Hepatocyte (in vitro differentiated cells): ENCODE results near the gene C11orf68. TPM values are rescaled to one million over a fixed set of nuclear protein-coding genes. Genes with fewer than 3 reads are reported as not detected.
A peak's percentile ranks its signal among the peaks of the same experiment; 100 is the strongest.

ENCODE experiments used
- DNase-seq: peaks from one replicate; pipeline ENCODE4 v3.0.0-alpha.2; 2016; ENCODE audit warnings: low spot score
- H2AFZ ChIP-seq: fragments of 200-600 bp; sonication (generic); 2 replicates; pipeline ENCODE4 v1.6.0; 2016; ENCODE audit warnings: antibody characterized with exemption, mild to moderate bottlenecking
- H3K27ac ChIP-seq: fragments of 200-600 bp; sonication (generic); 2 replicates; pipeline ENCODE4 v1.5.1; 2016; ENCODE audit warnings: mild to moderate bottlenecking
- H3K27me3 ChIP-seq: fragments of 200-600 bp; sonication (generic); 2 replicates; pipeline ENCODE4 v1.6.1; 2016
- H3K36me3 ChIP-seq: fragments of 200-600 bp; sonication (generic); replicated peaks from 2 replicates; pipeline ENCODE4 v1.5.1; 2016; ENCODE audit warnings: low read depth; ENCODE audit not compliant: insufficient read depth
- H3K4me1 ChIP-seq: fragments of 200-600 bp; sonication (generic); 2 replicates; pipeline ENCODE4 v1.5.1; 2016; ENCODE audit warnings: mild to moderate bottlenecking, moderate library complexity; ENCODE audit not compliant: insufficient read depth
- H3K4me2 ChIP-seq: fragments of 200-600 bp; sonication (generic); 2 replicates; pipeline ENCODE4 v1.6.0; 2016
- H3K4me3 ChIP-seq: fragments of 200-600 bp; sonication (generic); 2 replicates; pipeline ENCODE4 v1.5.1; 2016; ENCODE audit warnings: mild to moderate bottlenecking
- H3K79me2 ChIP-seq: fragments of 200-600 bp; sonication (generic); 2 replicates; pipeline ENCODE4 v1.6.0; 2017; ENCODE audit warnings: mild to moderate bottlenecking
- H3K9me2 ChIP-seq: fragments of 200-600 bp; sonication (generic); replicated peaks from 2 replicates; pipeline ENCODE4 v1.6.0; 2017; ENCODE audit warnings: mild to moderate bottlenecking; ENCODE audit not compliant: insufficient read depth
- H3K9me3 ChIP-seq: fragments of 200-600 bp; sonication (generic); 2 replicates; pipeline ENCODE4 v1.5.1; 2016; ENCODE audit warnings: low read depth, mild to moderate bottlenecking
- H4K20me1 ChIP-seq: fragments of 200-600 bp; sonication (generic); 2 replicates; pipeline ENCODE4 v1.6.0; 2016; ENCODE audit warnings: mild to moderate bottlenecking; ENCODE audit not compliant: insufficient read depth, poor library complexity, severe bottlenecking
- EZH2 ChIP-seq: fragments of 200-600 bp; sonication (generic); IDR thresholded peaks from 2 replicates; pipeline ENCODE4 v1.6.1; 2016; ENCODE audit warnings: antibody characterized with exemption, mild to moderate bottlenecking, borderline replicate concordance
- EZH2phosphoT487 ChIP-seq: fragments of 200-600 bp; sonication (generic); IDR thresholded peaks from one replicate; pipeline ENCODE4 v1.6.1; 2018; ENCODE audit warnings: antibody characterized with exemption, mild to moderate bottlenecking, low read depth, moderate library complexity; ENCODE audit not compliant: unreplicated experiment, severe bottlenecking
- WGBS: methylation state at CpG from one replicate; pipeline ENCODE4 v1.1.6; 2016; ENCODE audit warnings: low lambda C conversion rate; ENCODE audit errors: missing lambda C conversion rate; 5-methylcytosine and 5-hydroxymethylcytosine counted together
- polyA plus RNA-seq: library from polyadenylated mRNA; unstranded; fragments of >200 nt; fragmentation: Nextera tagmentation; extraction: Ambion mirVana; gene quantifications from 2 replicates; pipeline ENCODE4 v1.2.1, GENCODE V29; 2016
- total RNA-seq: library from RNA; depleted of rRNA; stranded (reverse); fragments of >200 nt; gene quantifications from 2 replicates; pipeline ENCODE4 v1.2.3, GENCODE V29; 2014
- TF ChIP-seq, protein P1 (sequence below): fragments of 200-600 bp; sonication (generic); IDR thresholded peaks from 2 replicates; pipeline ENCODE4 v1.5.1; 2016; ENCODE audit warnings: antibody characterized with exemption, mild to moderate bottlenecking; ENCODE audit not compliant: poor library complexity

The C11orf68 gene
- total and polyA plus RNA-seq, 2 experiments from 2014 or later, result 26.3 to 59.3 TPM

- Histone ChIP-seq H3K9me3 (no peaks in the 10 kb centered on the region), H3K4me1 (peaks cover 43% of the 10 kb centered on the region), H4K20me1 (no peaks in the 10 kb centered on the region), H3K4me2 (peak overlapping the region; percentile 98), H3K27ac (peak overlapping the region; percentile 92), H3K36me3 (no peaks in the 10 kb centered on the region), H3K4me3 (peak overlapping the region; percentile 86), H2AFZ (peak overlapping the region; percentile 84), H3K27me3 (no peaks in the 10 kb centered on the region), H3K9me2 (no peaks in the 10 kb centered on the region), H3K79me2 (peaks cover 32% of the 10 kb centered on the region)
- TF ChIP-seq EZH2, result no peak
- no peak for TF ChIP-seq EZH2phosphoT487
- TF ChIP-seq, protein P1, sequence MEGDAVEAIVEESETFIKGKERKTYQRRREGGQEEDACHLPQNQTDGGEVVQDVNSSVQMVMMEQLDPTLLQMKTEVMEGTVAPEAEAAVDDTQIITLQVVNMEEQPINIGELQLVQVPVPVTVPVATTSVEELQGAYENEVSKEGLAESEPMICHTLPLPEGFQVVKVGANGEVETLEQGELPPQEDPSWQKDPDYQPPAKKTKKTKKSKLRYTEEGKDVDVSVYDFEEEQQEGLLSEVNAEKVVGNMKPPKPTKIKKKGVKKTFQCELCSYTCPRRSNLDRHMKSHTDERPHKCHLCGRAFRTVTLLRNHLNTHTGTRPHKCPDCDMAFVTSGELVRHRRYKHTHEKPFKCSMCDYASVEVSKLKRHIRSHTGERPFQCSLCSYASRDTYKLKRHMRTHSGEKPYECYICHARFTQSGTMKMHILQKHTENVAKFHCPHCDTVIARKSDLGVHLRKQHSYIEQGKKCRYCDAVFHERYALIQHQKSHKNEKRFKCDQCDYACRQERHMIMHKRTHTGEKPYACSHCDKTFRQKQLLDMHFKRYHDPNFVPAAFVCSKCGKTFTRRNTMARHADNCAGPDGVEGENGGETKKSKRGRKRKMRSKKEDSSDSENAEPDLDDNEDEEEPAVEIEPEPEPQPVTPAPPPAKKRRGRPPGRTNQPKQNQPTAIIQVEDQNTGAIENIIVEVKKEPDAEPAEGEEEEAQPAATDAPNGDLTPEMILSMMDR, result no peak
- 4% methylated on average over 23 of the region's 23 CpGs for WGBS
- no peak for DNase-seq
Observed at GRCh38 chr11:65887723-65888162, 31.1 kb downstream of the C11orf68 start.

GRCh38 chr11:65886826-65887722, 31.8 kb downstream of the C11orf68 start:
- Histone ChIP-seq H3K79me2 (peaks cover 29% of the 10 kb centered on the region), H4K20me1 (no peaks in the 10 kb centered on the region), H3K4me3 (peak overlapping the region; percentile 86), H3K9me2 (no peaks in the 10 kb centered on the region), H2AFZ (no peak overlapping the region), H3K4me2 (peak overlapping the region; percentile 98), H3K36me3 (no peaks in the 10 kb centered on the region), H3K4me1 (peaks cover 42% of the 10 kb centered on the region), H3K27me3 (no peaks in the 10 kb centered on the region), H3K9me3 (no peaks in the 10 kb centered on the region), H3K27ac (peak overlapping the region; percentile 92)
- TF ChIP-seq EZH2phosphoT487, result no peak
- TF ChIP-seq, protein P1, result no peak
- TF ChIP-seq EZH2, result no peak
- 84% methylated on average over 13 of the region's 14 CpGs for WGBS
- no peak for DNase-seq

- Histone ChIP-seq H3K4me1 (peaks cover 31% of the 10 kb centered on the region), H3K9me2 (no peaks in the 10 kb centered on the region), H3K27ac (peak overlapping the region; percentile 92), H3K79me2 (peaks cover 24% of the 10 kb centered on the region), H3K4me3 (no peak overlapping the region), H2AFZ (no peak overlapping the region), H3K36me3 (no peaks in the 10 kb centered on the region), H4K20me1 (no peaks in the 10 kb centered on the region), H3K9me3 (no peaks in the 10 kb centered on the region), H3K4me2 (peak overlapping the region; percentile 98), H3K27me3 (no peaks in the 10 kb centered on the region)
- TF ChIP-seq, protein P1, result no peak
- no peak for TF ChIP-seq EZH2phosphoT487
- DNase-seq, result no peak
- 89% methylated on average over 12 of the region's 12 CpGs for WGBS
Observed at GRCh38 chr11:65885808-65886536, 32.9 kb downstream of the C11orf68 start.
